ENCODE measurements around the gene ACO1.

Gene ACO1

GRCh38 chr9:32468740-32469139 is 84.3 kb downstream of the ACO1 start:
- Histone ChIP-seq H3K27ac (no peak overlapping the region), H3K4me3 (no peak overlapping the region)

GRCh38 chr9:32472344-32472743 is 87.9 kb downstream of the ACO1 start:
- H3K27ac ChIP-seq, result no peak overlapping the region
- no peak overlapping the region for H3K4me3 ChIP-seq

- H3K4me3 ChIP-seq, result no peak overlapping the region
- no peak overlapping the region for H3K27ac ChIP-seq
Measured at GRCh38 chr9:32483343-32483742, 98.9 kb downstream of the ACO1 start.

GRCh38 chr9:32486839-32487562 is 102.6 kb downstream of the ACO1 start:
- H3K27ac ChIP-seq, result no peak overlapping the region
- no peak overlapping the region for H3K4me3 ChIP-seq

GRCh38 chr9:32487981-32488380 is 103.5 kb downstream of the ACO1 start:
- Histone ChIP-seq H3K4me3 (no peak overlapping the region), H3K27ac (no peak overlapping the region)

GRCh38 chr9:32490601-32491000 is 106.2 kb downstream of the ACO1 start:
- no peak overlapping the region for H3K27ac ChIP-seq
- no peak overlapping the region for H3K4me3 ChIP-seq

GRCh38 chr9:32497921-32498320 is 113.5 kb downstream of the ACO1 start:
- no peak overlapping the region for H3K27ac ChIP-seq

GRCh38 chr9:32500768-32501167 is 116.3 kb downstream of the ACO1 start:
- Histone ChIP-seq H3K4me3 (no peak overlapping the region), H3K27ac (no peak overlapping the region)

More at GRCh38 chr9:32497921-32498320, 113.5 kb downstream of the ACO1 start:
- H3K4me3 ChIP-seq, result no peak overlapping the region

- Histone ChIP-seq H3K4me3 (no peak overlapping the region), H3K27ac (no peak overlapping the region)
Measured at GRCh38 chr9:32501868-32502267, 117.4 kb downstream of the ACO1 start.

GRCh38 chr9:32502464-32502863 is 118.0 kb downstream of the ACO1 start:
- H3K27ac ChIP-seq, result no peak overlapping the region
- H3K4me3 ChIP-seq, result no peak overlapping the region

GRCh38 chr9:32503008-32503407 is 118.6 kb downstream of the ACO1 start:
- H3K27ac ChIP-seq, result no peak overlapping the region
- H3K4me3 ChIP-seq, result no peak overlapping the region

Data from skin epidermis (tissue), 12 donors.